ENCODE measurements around the gene CEP20.

CEP20 gene

GRCh38 chr16:15873737-15874136 is 14.7 kb downstream of the CEP20 start:
- TF ChIP-seq EZH2phosphoT487 (IDR thresholded peaks at IDR 0.05; ENCODE audit: borderline replicate concordance) (no peak), CTCF (conservative IDR thresholded peaks at IDR 0.05; ENCODE audit: low read length) (no peak)
- H3F3A ChIP-seq (ENCODE audit: low read depth) = no peaks in the 10 kb centered on the region
- no peak overlapping the region for H3K9ac ChIP-seq (ENCODE audit: low read depth, low read length, poor library complexity, severe bottlenecking)
- peaks cover 1% of the 10 kb centered on the region; the same call in 1 of the 2 replicates for H3K79me2 ChIP-seq (ENCODE audit: insufficient read depth, low read length)
- H3K27me3 ChIP-seq (ENCODE audit: insufficient read depth, low read length, poor library complexity, severe bottlenecking) = no peaks in the 10 kb centered on the region
- H3K9me3 ChIP-seq (ENCODE audit: insufficient read depth, low read depth, low read length) = no peaks in the 10 kb centered on the region
- no peaks in the 10 kb centered on the region for H3K9me2 ChIP-seq (replicated peaks; ENCODE audit: low read depth, low read length)
- H2AFZ ChIP-seq (ENCODE audit: low read length) = no peak overlapping the region
- peaks cover 3% of the 10 kb centered on the region; the same call in 1 of the 2 replicates for H3K36me3 ChIP-seq (ENCODE audit: insufficient read depth, low read length)
- H4K20me1 ChIP-seq (ENCODE audit: insufficient read depth, low read length, poor library complexity, severe bottlenecking) = no peaks in the 10 kb centered on the region
- H3K4me3 ChIP-seq (ENCODE audit: low read length, poor library complexity, severe bottlenecking) = no peak overlapping the region
- H3K4me1 ChIP-seq (ENCODE audit: insufficient read depth, low read length, poor library complexity, severe bottlenecking) = no peaks in the 10 kb centered on the region
- no peak overlapping the region for H3K4me2 ChIP-seq (ENCODE audit: low read depth, low read length, poor library complexity, severe bottlenecking)

GRCh38 chr16:15873301-15873700 is 15.1 kb downstream of the CEP20 start:
- H3K4me3 ChIP-seq (ENCODE audit: low read length, poor library complexity, severe bottlenecking) = no peak overlapping the region
- no peak overlapping the region for H3K9ac ChIP-seq (ENCODE audit: low read depth, low read length, poor library complexity, severe bottlenecking)
- H4K20me1 ChIP-seq (ENCODE audit: insufficient read depth, low read length, poor library complexity, severe bottlenecking) = no peaks in the 10 kb centered on the region
- H3K4me2 ChIP-seq (ENCODE audit: low read depth, low read length, poor library complexity, severe bottlenecking) = no peak overlapping the region
- peaks cover 3% of the 10 kb centered on the region; the same call in 1 of the 2 replicates for H3K36me3 ChIP-seq (ENCODE audit: insufficient read depth, low read length)
- TF ChIP-seq CTCF (conservative IDR thresholded peaks at IDR 0.05; ENCODE audit: low read length) (no peak), EZH2phosphoT487 (IDR thresholded peaks at IDR 0.05; ENCODE audit: borderline replicate concordance) (no peak)
- no peaks in the 10 kb centered on the region for H3K27me3 ChIP-seq (ENCODE audit: insufficient read depth, low read length, poor library complexity, severe bottlenecking)
- no peaks in the 10 kb centered on the region for H3K9me2 ChIP-seq (replicated peaks; ENCODE audit: low read depth, low read length)
- H3K79me2 ChIP-seq (ENCODE audit: insufficient read depth, low read length) = no peaks in the 10 kb centered on the region
- H3F3A ChIP-seq (ENCODE audit: low read depth) = no peaks in the 10 kb centered on the region
- no peak overlapping the region for H2AFZ ChIP-seq (ENCODE audit: low read length)
- no peaks in the 10 kb centered on the region for H3K4me1 ChIP-seq (ENCODE audit: insufficient read depth, low read length, poor library complexity, severe bottlenecking)
- no peaks in the 10 kb centered on the region for H3K9me3 ChIP-seq (ENCODE audit: insufficient read depth, low read depth, low read length)

DNA sequence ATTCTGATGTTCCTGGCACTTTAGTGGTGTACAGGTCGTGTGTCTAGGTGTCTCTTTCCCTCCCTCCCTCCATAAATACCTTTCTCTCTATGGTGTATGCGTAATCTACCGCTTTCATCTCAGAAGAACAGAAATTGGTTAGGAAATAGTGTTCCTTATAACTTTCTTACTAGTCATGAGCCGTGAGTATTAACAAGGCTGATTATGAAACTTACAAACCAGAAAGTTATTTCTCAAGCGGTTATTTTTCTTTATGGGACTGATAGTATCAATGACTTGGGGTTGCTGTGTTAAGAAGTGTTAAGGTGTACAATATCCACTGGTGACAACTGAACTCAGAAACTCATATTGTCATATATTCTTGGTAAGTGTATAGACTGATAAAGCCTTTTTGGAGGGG is 18.4 kb downstream of the CEP20 start:
- Histone ChIP-seq H3K4me2 (ENCODE audit: low read depth, low read length, poor library complexity, severe bottlenecking) (no peak overlapping the region), H3K4me1 (ENCODE audit: insufficient read depth, low read length, poor library complexity, severe bottlenecking) (no peaks in the 10 kb centered on the region), H3K79me2 (ENCODE audit: insufficient read depth, low read length) (no peaks in the 10 kb centered on the region), H3F3A (ENCODE audit: low read depth) (no peaks in the 10 kb centered on the region), H3K36me3 (ENCODE audit: insufficient read depth, low read length) (peaks cover 17% of the 10 kb centered on the region; the same call in 1 of the 2 replicates), H3K4me3 (ENCODE audit: low read length, poor library complexity, severe bottlenecking) (no peak overlapping the region), H3K9me2 (replicated peaks; ENCODE audit: low read depth, low read length) (no peaks in the 10 kb centered on the region), H3K9ac (ENCODE audit: low read depth, low read length, poor library complexity, severe bottlenecking) (no peak overlapping the region), H3K9me3 (ENCODE audit: insufficient read depth, low read depth, low read length) (no peaks in the 10 kb centered on the region), H2AFZ (ENCODE audit: low read length) (no peak overlapping the region), H3K27me3 (ENCODE audit: insufficient read depth, low read length, poor library complexity, severe bottlenecking) (no peaks in the 10 kb centered on the region), H4K20me1 (ENCODE audit: insufficient read depth, low read length, poor library complexity, severe bottlenecking) (no peaks in the 10 kb centered on the region)
- TF ChIP-seq EZH2phosphoT487 (IDR thresholded peaks at IDR 0.05; ENCODE audit: borderline replicate concordance) (no peak), CTCF (conservative IDR thresholded peaks at IDR 0.05; ENCODE audit: low read length) (no peak)

Data from Loucy (cell line).